Activated gamma-delta T cell treated with anti-CD3 and anti-CD28 coated beads, Interleukin-2, amount 50 U/mL, for 16 hours (primary cell): ENCODE measurements around the gene KREMEN2.
A peak's percentile ranks its signal among the peaks of the same experiment; 100 is the strongest.

Experiments
- DNase-seq: peaks from one replicate; pipeline ENCODE4 v3.0.0-alpha.2; 2020; ENCODE audit warnings: low read depth

KREMEN2 gene

DNA sequence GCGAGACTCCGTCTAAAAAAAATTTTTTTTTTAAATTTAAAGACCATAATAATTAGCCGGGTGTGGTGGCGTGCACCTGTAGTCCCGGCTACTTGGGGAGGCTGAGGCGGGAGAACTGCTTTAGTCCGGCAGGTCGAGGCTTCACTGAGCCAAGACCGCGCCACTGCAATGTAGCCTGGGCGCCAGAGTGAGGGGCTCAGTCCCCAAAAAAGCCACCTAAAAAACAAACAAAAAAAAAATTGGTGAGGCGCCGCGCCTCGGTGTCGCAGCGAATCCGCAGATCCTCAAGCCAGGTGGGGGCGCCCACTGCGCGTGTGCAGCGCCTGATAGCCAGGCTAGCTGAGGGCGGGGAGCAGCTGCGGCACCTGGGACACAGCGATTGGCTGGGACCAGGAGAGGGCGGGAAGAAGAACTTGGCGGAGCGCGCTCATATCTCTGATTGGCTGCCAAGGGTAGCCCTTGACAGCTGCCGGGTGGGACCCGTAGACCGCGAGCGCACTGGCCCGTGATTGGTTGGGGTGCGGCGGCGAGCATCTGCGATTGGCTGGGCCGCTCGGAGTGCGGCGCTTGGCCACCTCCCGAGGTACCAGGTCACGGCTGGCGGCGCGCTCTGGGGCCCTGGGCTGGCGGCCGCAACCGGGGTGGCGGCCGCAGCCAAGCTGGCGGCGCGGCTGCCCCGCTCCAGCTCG, 39.7 kb downstream of the KREMEN2 start:
- peak; percentile 93 for DNase-seq

- DNase-seq: no peak
Observed at GRCh38 chr16:3004319-3004718, 40.2 kb downstream of the KREMEN2 start.

DNA sequence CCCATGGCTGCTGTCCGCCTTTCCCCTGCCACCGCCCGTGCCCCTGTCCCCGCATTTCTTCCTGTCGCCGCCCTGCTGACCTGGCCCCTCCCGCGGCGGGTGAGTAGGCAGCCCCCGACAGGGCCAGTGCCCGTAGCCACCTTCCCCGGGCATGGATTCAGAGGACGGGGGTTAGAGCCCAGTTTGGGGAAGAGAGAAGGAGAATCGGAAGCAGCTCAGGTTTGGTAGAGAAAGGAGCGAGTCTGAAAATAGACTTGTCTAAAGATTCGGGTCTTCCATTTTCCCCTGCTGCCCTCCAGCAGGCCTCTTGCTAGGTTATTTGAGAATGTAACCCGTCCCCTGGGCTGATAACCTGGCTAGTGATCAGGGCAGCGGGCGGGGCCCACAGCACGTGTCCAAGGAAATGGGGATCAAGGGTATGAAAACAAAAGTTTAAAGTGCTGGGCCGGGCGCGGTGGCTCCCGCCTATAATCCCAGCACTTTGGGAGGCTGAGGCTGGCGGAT, 40.8 kb downstream of the KREMEN2 start:
- no peak for DNase-seq

DNA sequence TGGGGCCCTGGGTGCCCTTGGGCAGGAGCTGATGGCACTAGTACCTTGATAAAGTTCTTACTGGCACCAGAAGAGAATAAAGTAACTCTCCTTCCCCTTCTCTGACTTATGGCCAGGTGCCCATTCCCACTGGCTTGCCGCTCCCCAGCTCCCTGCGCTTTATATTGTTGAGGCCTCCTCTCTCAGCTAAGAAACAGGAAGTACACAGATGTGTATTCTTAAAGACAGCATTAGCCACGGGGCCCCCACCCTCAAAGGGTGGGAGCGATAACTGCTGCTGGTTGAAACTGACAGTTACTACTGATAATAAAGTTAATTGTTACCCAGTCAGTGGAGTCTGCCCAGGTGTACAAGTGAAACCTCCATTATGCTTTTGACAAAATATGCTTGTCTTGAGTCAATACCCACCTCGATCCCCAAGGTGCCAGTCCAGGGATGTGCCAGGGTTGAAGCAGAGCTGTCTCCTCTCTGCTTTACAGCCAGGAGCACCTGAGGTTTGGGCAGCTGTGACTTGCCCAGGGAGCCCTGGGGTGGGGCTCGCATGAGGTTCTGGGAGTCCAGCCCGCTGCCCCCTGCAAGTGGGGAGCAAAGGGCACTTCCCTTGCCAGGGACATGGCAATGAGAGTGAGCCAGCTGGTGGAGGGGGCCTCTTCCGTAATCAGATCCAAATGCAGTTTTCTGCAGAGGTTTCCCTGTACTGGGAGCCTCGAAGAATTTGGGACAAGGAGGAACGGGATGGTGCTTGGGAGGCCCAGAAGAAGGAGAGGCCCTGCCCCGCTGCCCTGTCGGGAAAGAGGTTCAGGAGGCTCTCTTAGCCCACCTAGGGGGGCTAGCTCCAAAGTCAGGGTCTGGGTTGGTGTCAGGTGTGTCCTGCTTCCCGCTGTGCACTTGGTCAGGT, 43.2 kb downstream of the KREMEN2 start:
- no peak for DNase-seq

DNA sequence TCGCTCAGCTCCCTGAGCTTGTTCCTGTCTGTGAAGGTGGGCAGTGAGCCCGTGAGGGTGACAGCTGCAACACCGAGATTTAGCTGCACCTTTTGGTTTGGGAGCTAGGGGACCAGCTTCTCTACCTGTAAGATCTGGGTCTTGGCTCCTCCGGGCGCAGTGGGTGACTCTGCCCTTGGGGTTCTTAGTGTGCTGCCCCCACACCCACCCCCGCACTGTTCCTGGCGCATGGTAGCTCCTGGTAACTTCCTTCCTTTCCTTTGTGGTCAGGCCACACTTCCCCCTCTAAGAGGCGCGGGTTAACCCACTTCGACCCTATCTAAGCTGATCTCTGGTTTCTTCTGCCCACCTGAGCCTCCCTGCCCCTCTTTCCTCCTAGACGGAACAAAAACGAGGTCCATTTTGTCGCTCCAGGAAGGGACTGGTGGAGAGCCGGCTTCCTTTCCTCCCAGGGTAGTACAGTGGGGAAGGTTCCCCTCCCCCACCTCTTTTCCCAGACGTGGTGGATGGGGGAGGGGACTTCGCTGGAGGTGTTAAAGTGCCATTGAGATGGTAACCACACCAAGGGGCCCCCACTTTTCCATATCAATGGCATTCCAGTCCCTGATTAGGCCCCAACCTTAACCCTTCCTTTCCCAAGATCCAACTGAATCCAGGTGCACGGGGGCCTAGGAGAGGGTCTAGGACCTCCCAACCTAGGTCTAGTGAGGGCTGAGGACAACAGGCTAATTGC, 44.0 kb downstream of the KREMEN2 start:
- no peak for DNase-seq

- no peak for DNase-seq
Observed at GRCh38 chr16:3008690-3009037, 44.6 kb downstream of the KREMEN2 start.

DNA sequence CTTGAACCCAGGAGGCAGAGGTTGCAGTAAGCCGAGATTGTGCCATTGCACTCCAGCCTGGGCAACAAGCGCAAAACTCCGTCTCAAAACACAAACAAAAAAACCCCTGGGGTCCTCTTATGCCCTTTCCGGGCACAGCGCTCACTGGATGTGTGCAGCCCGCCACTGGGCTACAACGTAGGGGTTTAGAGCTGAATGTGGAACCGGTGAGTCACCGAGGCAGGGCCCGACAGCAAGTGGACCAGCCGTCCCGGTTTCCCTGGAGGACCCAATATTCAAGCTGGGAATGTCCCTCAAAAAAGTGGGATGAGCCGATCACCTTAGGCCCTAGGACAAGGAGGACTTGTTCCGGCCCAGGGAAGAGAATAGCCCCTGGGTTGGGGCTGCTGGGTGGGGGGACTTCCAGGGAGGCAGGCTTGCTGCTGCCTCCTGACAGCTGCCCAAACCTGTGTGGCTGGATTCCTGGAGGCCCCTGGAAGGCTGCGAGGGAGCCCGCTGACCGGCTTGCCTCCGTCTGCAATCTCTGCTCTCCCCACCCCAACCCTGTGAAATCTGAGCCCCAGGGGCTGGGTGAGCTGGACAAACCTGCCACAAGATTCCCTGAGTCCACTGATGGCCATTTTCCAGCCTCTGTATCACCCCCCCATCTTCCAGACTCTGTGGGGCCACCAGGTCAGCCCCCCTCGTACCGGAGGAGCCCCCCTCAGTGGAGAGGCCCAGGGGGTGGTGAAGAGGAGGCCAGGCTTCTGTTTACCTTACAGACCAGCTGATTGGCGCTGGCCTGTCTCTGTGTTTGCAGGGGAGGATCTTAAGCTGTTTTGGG, 45.7 kb downstream of the KREMEN2 start:
- DNase-seq: no peak

DNA sequence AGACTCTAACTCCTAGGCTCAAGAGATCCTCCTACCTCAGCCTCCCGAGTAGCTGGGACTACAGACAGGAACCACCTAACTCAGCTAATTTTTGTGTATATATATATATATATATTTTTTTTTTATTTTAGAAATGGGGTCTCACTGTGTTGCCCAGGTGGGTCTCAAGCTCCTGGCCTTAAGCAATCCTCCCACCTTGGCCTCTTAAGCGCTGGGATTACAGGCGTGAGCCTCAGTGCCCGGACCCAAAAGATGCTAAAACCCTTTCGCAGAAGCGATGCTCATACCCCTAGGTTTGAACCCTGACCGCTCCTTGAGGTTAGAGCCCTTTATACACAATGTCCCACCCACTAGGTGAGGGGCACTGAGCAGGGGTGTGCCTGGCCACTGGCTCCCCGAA, 46.4 kb downstream of the KREMEN2 start:
- no peak for DNase-seq

GRCh38 chr16:3012246-3012645, 48.2 kb downstream of the KREMEN2 start:
- DNase-seq: no peak

GRCh38 chr16:3012828-3013420, 48.8 kb downstream of the KREMEN2 start, which contains the start of gene CLDN9:
CLDN9 (plus strand) TSS chr16:3012923; CDS start chr16:3013363, 440 bp downstream.
- no peak for DNase-seq

- no peak for DNase-seq
Observed at GRCh38 chr16:3013491-3013951, 49.4 kb downstream of the KREMEN2 start.

DNA sequence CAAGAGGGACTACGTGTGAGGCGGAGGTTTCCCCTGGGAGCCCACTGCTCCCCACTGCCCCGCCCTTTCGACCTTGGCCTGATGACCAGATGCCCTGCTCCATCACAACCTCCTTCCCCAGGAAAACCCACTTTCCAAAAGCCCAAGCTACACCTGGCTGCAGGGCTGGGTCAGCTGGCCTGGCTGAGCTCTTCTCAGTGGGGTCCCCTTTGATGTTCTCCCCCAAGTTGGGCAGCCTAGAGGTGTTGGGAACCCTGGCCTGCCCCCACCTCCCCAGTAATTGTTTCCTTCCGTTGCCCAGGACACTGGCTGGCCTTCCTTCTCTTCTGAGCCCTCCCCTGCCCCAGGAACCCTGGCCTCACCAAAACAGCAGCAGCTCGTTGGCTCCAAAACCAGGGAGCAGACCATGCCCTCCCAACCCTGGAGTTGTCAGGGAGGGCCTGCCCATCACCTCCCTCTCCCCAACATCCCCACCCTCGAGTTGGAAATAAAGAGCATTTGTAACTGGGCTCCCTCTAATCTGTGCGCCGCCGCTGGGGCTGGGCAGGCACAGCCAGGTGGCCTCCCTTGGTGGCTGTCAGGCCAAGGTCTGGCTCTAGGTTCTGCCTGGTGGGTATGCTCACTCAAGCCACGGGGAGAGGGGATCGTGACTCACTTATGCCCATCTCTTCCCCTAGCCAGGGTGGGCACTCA, 50.1 kb downstream of the KREMEN2 start:
- DNase-seq: no peak

GRCh38 chr16:3014971-3015370, 50.9 kb downstream of the KREMEN2 start:
- no peak for DNase-seq

DNA sequence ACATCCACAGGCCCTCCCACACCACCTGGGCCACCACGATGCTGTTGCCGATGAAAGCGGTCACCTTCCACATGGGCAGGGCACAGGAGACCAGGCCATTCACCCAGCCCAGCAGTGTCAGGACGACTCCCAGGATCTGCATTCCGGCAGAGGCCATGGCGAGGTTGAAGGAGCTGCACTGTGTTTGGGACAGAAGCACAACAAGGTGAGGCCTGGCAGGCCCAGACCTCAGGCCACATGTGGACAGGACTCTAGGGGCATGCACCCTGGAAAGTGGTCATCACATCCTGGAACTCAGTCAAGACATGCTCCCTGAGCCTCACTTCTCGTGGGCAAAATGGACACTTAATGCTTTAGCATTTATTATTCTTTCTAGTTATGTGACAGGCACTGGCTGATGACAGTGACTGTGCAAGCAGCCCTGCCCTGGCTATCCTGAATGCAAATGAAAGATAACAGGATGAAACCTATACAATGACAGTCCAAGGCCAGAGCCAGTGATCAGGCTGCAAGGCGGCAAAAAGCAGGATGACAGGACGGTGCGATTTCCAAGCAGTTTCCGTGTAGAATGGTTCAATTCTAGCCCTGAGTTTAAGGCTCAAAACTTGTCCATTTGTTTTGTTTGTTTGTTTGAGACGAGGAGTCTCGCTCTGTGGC, 51.9 kb downstream of the KREMEN2 start:
- no peak for DNase-seq

- DNase-seq: no peak
Observed at GRCh38 chr16:3017344-3017743, 53.3 kb downstream of the KREMEN2 start.
